Left lung (tissue), 10 donors: Measurements from ENCODE around the gene TNFRSF13B. TPM values are rescaled to one million over a fixed set of nuclear protein-coding genes. Genes with fewer than 3 reads are reported as not detected.
"Not testable (repeated sequence)": the region's sequence is repeated elsewhere in the genome, so short reads cannot be mapped to it uniquely, and the experiment has no call there.

Experiments
- ATAC-seq: fragments of 200-7000 bp; cut with Tn5 transposase; one replicate; pipeline ENCODE4 v1.9.1; 2020; ENCODE audit warnings: moderate library complexity
- DNase-seq, 4 donors: peaks; one replicate each; pipeline ENCODE4 v3.0.0-alpha.2; 2013 to 2020
- H3K27ac ChIP-seq, 2 donors: fragments of 200-600 bp; sonication (generic) in 1 of 2; one replicate each; pipeline versions ENCODE4 v1.5.0 to v1.8.0; 2020 to 2021
- H3K27me3 ChIP-seq, 2 donors: fragments of 200-600 bp; sonication (generic) in 1 of 2; one replicate each; pipeline versions ENCODE4 v1.5.0 to v1.8.0; 2020 to 2021
- H3K36me3 ChIP-seq, 2 donors: fragments of 200-600 bp; sonication (generic) in 1 of 2; one replicate each; pipeline versions ENCODE4 v1.5.0 to v1.8.0; 2020 to 2021
- H3K4me1 ChIP-seq, 2 donors: fragments of 200-600 bp; one replicate each; pipeline ENCODE4 v1.8.0; 2021
- H3K4me3 ChIP-seq, 2 donors: fragments of 200-600 bp; sonication (generic) in 1 of 2; one replicate each; pipeline versions ENCODE4 v1.5.0 to v1.8.0; 2020 to 2021; ENCODE audit warnings: mild to moderate bottlenecking in 1 of 2
- H3K9me3 ChIP-seq, 2 donors: fragments of 200-600 bp; sonication (generic) in 1 of 2; one replicate each; pipeline versions ENCODE4 v1.5.0 to v1.8.0; 2020 to 2021
- intact Hi-C, 2 donors: fragments of 100-400 bp; cut with DNase I; formaldehyde crosslinking; loops; one replicate each; pipeline versions ENCODE4 v1.11.2 to v1.14.2; 2022
- polyA plus RNA-seq, 6 donors: library from polyadenylated mRNA; unstranded; fragments of 120-200 nt; gene quantifications; one replicate each; pipeline ENCODE4 v1.2.1, GENCODE V29; 2013; ENCODE audit not compliant: insufficient read length in 6 of 6
- total RNA-seq, 2 donors: library from RNA; stranded (reverse); fragmentation: NEBNext Ultra II Directional; extraction: Animal tissue kit (Norgen Biotek cat#: 25700); gene quantifications; one replicate each; pipeline ENCODE4 v1.2.1, GENCODE V29; 2021
- TF ChIP-seq, protein P1 (sequence below), 2 donors: fragments of 200-600 bp; sonication (generic) in 1 of 2; IDR thresholded peaks; one replicate each; pipeline versions ENCODE4 v1.5.0 to v1.8.0; 2021; ENCODE audit warnings: antibody characterized with exemption in 2 of 2
- donor health status: DM: no; HTN: yes; CAD: no.
- donor health status: DM: no; HTN: no; CAD: no.

The TNFRSF13B gene
- total and polyA plus RNA-seq, 8 donors: 0.61 to 0.79 TPM; not detected in 6

DNA sequence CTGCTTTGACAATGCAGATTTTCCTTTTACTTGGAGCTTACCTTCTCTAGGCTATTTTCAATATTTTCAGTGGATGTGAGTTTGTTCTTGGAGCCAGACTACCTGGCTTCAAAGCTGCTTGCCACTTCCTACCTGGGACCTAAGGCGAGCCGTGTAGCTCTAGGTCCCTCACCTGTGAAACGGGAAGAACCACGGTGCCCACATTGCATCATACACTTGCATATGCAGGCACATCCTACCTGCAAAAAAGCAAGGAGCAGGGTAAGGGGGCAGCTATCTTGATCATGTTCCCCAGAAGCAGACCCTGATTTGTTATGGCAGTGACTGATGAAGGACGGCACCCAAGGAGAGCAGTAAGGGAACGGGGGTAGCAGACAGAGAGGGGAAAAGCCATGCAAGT is 43.3 kb upstream of the TNFRSF13B start:
- intact Hi-C loops: no loop called here

DNA sequence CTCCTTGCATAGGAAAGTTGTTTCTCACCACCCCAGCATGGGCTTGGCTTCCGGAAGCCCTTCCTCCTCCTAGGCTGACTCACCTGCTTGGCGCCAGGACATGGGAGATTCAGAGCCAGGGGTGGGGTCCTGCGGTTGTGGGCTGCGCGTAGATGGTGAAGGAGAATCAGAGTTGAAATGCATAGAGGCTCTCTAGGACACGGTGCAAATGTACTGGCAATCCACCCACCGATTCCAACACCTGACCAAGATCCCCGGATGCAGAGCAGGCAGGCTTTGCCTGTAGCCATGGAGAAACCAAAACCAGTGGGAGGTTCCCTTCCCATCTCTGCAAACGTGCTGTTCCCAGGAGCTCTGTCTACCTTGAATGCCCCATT is 42.8 kb upstream of the TNFRSF13B start:
- intact Hi-C loops, H3K36me3 ChIP-seq, H3K9me3 ChIP-seq, H3K27me3 ChIP-seq, H3K4me3 ChIP-seq, DNase-seq, ATAC-seq, H3K27ac ChIP-seq: not testable (repeated sequence)
- H3K4me1 ChIP-seq: peaks cover 0 to 12% of the 10 kb centered on the region in 2 donors

More for the DNA sequence above, 43.3 kb upstream of the TNFRSF13B start:
- Histone ChIP-seq H3K36me3 (no peaks in the 10 kb centered on the region), H3K4me1 (peaks cover 0 to 12% of the 10 kb centered on the region in 2 donors), H3K27me3 (no peaks in the 10 kb centered on the region), H3K27ac (no peak overlapping the region), H3K9me3 (no peaks in the 10 kb centered on the region), H3K4me3 (no peak overlapping the region)
- ATAC-seq: no peak
- TF ChIP-seq, protein P1, sequence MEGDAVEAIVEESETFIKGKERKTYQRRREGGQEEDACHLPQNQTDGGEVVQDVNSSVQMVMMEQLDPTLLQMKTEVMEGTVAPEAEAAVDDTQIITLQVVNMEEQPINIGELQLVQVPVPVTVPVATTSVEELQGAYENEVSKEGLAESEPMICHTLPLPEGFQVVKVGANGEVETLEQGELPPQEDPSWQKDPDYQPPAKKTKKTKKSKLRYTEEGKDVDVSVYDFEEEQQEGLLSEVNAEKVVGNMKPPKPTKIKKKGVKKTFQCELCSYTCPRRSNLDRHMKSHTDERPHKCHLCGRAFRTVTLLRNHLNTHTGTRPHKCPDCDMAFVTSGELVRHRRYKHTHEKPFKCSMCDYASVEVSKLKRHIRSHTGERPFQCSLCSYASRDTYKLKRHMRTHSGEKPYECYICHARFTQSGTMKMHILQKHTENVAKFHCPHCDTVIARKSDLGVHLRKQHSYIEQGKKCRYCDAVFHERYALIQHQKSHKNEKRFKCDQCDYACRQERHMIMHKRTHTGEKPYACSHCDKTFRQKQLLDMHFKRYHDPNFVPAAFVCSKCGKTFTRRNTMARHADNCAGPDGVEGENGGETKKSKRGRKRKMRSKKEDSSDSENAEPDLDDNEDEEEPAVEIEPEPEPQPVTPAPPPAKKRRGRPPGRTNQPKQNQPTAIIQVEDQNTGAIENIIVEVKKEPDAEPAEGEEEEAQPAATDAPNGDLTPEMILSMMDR (IDR thresholded peaks at IDR 0.05): no peak
- no peak for DNase-seq

DNA sequence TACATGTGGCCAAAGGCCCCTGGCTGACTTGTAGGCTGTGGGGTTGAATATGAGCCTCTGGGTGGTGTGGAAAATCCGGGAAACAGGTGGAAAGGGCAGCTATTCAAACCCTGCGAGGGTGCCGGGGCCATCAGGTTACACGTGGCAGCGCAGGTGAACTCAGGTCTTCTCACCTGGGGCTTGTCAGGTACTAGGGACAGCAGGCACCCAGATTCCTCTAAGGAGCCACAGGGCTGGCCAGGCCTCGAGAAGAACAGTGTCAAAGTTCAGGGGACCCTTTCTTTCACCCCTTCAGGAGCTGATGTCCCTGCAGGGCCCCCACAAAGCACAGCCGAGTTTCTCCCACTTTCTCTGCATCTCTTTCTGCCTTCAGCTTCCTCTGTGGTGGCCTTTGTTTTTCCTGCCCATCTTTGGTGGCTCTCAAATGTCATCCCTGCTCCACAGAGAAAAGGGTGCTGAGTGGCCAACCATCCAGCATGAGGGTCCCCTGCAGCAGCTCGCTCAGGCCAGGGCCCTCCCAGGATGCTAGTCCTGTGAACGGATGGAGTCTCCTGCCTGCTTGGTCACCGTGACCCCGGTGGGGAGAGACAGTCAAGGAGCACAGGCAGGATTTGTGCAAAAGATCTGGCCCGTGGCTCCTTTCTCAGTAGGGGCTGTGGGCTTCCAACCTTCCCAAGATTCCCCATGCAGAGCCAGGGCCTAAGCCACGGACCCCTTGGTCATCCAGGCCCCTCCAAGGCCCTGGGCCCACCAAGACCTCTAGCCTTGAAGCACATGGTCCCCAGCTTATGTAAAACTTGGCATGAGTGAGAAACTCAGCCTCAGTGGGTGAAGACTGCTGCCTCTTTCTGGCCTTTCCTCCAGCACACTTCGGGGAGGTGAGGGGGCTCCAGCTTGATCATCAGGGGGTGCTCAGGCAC is 42.2 kb upstream of the TNFRSF13B start:
- DNase-seq, intact Hi-C loops, ATAC-seq, H3K4me3 ChIP-seq, H3K27ac ChIP-seq, H3K27me3 ChIP-seq, H3K36me3 ChIP-seq, H3K9me3 ChIP-seq: not testable (repeated sequence)
- peaks cover 3 to 15% of the 10 kb centered on the region in 2 donors for H3K4me1 ChIP-seq

DNA sequence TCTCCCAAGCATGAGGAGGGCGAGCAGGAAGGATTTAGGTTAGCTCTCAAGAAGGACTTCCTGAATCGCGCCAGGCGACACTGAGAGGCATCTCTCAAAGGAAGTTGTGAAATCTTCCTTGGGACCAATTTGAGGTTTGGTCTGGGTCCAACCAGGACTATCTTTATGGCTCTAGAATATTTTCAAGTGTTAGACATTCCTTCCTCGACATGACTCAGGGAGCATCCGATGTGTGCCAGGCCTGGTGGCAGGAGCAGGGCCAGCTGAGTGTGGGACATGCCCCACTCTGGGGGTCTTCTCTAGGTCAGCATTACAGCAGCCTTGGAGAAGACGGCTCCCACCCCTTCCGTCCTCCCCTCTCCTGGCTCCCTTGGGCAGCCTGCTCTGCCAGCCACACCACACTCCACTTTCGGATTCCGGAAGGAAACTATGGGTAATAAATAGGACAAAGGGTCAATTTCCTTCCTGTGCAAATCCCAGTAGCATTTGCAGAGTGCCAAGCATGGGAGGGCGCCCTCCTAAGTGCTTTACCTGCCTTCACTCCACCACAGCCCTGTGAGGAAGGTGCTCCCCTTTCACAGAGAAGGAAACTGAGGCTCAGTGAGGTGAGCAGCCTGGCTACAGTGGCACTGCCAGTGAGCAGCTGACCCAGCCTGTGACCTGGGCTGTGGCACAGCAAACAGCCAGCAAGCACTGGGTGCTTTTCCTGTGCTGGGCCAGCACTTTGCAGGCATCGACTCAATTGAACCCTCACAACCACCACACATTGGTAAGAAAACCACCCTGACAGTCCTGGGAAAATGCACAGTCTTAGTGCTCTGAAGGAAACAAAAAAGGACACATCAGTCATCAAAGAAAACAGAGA is 39.4 kb upstream of the TNFRSF13B start:
- H3K4me3 ChIP-seq, H3K4me1 ChIP-seq, H3K27me3 ChIP-seq, H3K36me3 ChIP-seq, H3K9me3 ChIP-seq, intact Hi-C loops: not testable (repeated sequence)
- H3K27ac ChIP-seq: peak overlapping the region; percentile 13 to 39
- ATAC-seq (peak; percentile 47), DNase-seq (peak in 1 of 4 donors; percentile 29)

DNA sequence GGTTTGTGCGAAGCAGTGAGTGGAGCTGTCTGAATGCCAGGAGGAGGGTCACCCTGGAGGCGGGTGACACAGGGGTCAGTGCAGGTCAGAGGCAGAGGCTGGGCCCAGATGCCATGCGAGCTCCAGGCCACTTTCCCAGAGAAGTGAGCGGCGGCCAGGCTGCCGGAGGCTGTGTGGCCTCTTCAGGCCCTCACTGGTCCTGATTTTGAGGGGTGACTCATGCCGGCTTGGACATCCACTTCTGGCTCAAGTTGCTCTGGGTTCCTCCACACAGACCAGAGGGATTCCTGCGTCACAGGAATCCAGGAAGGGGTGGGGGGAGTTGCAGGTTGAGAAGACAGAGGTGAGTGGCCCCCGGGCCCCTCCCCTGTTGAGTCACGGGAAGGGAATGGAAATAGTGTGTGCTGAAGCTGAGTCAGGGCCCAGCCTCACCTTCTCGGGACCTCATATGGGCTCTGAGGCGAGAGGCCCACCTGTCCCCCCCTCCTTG is 38.7 kb upstream of the TNFRSF13B start:
- not testable (repeated sequence) for H3K27ac ChIP-seq

DNA sequence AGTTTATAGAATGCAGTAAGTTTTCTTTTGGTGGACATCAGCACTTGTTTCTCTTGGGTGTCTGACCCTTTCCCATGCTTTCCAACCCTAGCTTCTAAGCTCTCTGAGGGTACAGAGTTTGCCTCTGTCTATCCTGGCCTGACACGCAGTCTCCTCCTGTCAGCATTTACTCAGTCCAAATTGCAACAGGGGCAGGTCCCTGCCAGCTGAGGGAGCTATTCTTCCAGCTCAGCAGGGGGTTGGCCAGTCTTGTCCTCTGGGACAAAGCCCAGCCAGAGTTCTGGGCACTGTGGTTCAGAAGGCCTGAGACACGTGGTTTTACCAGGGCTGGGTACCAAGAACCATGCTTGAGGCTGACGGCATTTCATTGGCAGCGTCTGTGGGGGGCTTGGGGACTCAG is 38.1 kb upstream of the TNFRSF13B start:
- intact Hi-C loops: loop anchor here in 1 of 2 donors (10.0 kb wide), 1 partner anchor 205 kb away; no protein-coding TSS in a partner anchor
- H3K27me3 ChIP-seq: not testable (repeated sequence)
- ATAC-seq: peak; percentile 64

More for the DNA sequence above, 38.7 kb upstream of the TNFRSF13B start:
- H3K4me3 ChIP-seq, H3K4me1 ChIP-seq, H3K27me3 ChIP-seq, H3K36me3 ChIP-seq, H3K9me3 ChIP-seq, intact Hi-C loops: not testable (repeated sequence)
- DNase-seq (peak in 2 of 4 donors; percentile 72 to 87), ATAC-seq (peak; percentile 88)

DNA sequence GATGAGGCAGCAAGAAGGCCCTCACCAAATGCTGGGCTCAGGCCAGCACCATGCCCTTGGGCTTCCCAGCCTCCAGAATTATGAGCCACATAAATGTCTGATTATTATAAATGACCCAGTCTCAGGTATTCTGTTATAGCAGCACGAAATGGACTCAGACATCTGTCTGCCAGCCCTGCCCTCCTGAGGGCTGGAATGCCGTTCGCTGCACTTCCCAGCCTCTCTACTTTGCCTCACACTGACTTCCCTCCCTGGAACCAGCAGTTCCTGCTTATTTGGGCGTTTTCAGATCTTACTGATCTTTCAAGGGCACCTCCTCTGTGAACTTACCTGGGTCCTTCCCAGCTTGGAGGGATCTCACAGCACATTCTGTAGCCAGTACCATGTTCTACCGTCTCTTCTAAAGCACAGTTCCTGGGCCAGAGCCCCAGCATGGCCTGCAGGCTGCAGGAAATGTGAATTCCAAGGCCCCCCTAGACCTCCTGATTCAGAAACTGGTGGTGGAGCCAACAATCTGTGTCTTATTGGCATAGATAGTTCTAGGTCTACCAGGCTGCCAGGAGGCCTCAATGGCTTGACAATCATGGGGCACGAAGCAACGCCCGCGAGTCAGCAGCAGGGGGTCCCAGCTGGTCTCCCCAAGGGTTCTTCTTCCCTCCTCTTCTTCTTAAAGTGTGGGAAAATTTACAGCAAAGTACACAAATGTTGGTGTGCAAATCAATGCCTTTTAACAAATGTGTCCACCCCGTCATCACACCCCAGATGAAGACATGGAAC is 36.9 kb upstream of the TNFRSF13B start:
- H3K4me1 ChIP-seq: not testable (repeated sequence)

More for the DNA sequence above, 38.1 kb upstream of the TNFRSF13B start:
- H3K27ac ChIP-seq, DNase-seq, H3K9me3 ChIP-seq, H3K4me3 ChIP-seq, H3K4me1 ChIP-seq, H3K36me3 ChIP-seq: not testable (repeated sequence)

DNA sequence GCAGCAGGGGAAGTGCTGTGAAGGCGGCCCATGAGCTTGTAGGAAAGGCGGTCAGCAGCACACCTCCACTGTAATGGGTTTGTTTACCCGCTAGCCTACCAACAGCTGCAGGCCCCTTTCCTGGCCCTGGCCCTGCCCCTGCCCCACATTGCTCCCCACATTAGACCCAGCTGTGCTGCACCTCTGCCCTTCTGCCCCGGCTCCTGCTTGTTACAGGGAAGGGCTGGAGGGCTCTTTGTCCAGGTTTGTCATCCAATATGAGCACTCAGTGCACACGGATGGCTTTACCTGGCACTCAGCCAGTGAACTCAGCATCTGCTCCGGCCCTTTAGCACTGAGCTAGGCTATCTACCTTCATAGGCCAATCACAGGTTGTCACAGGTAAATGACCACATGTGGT is 36.0 kb upstream of the TNFRSF13B start:
- not testable (repeated sequence) for H3K4me1 ChIP-seq, ATAC-seq, H3K27me3 ChIP-seq, H3K36me3 ChIP-seq, H3K27ac ChIP-seq, H3K9me3 ChIP-seq, H3K4me3 ChIP-seq
- peak in 1 of 4 donors; percentile 39 for DNase-seq
- intact Hi-C loops: loop anchor here in 1 of 2 donors (10.0 kb wide), 1 partner anchor 207 kb away; no protein-coding TSS in a partner anchor

More for the DNA sequence above, 36.9 kb upstream of the TNFRSF13B start:
- not testable (repeated sequence) for H3K9me3 ChIP-seq, ATAC-seq, H3K4me3 ChIP-seq, H3K27me3 ChIP-seq, H3K27ac ChIP-seq, H3K36me3 ChIP-seq
- intact Hi-C loops: loop anchor here in 1 of 2 donors (10.0 kb wide), 1 partner anchor 206 kb away; no protein-coding TSS in a partner anchor
- DNase-seq: peak in 1 of 4 donors; percentile 35

DNA sequence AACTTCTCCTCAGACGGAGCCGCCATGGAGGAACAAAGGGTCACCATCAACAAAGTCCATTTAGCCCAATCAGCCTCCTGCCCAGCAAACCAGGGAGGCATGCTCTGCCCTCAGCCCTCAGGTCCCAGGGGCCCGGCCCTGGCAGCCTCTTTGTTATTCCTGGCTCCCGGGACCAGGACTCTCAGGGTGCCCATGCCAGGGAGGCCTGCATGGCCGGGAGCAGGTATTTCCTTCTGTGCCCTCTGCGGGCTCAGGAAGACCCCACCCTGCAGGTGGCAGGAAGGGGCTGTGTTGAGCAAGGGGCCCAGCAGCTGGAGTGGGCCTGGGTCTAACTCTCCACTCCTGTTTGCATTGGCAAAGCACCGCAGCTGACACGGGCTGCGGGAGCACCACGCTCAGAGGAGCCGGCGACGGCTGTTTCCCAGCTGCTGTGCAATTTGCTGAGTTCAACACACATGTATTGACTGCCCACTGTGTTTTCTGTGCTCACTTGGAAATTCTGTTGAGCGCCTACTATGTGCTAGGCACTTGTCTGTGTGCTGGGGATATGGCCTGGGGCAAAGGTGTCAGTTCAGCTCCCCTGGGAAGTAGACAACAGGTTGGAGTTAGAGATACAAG is 33.2 kb upstream of the TNFRSF13B start:
- not testable (repeated sequence) for H3K27ac ChIP-seq, H3K9me3 ChIP-seq, H3K36me3 ChIP-seq, H3K27me3 ChIP-seq, ATAC-seq, H3K4me3 ChIP-seq
- intact Hi-C loops: loop anchor here in 1 of 2 donors (10.0 kb wide), 1 partner anchor 210 kb away; no protein-coding TSS in a partner anchor
- peaks cover 3 to 14% of the 10 kb centered on the region in 2 donors for H3K4me1 ChIP-seq
- DNase-seq: peak in 2 of 4 donors; percentile 29 to 73
